H9 (cell line): ENCODE measurements around the gene MRPL45. TPM values are rescaled to one million over a fixed set of nuclear protein-coding genes. Genes with fewer than 3 reads are reported as not detected.

Source experiments
- DNase-seq: peaks from one replicate; pipeline ENCODE4 v3.0.0-alpha.2; 2017
- H2AFZ ChIP-seq: one replicate; pipeline ENCODE4 v1.6.1; 2013; ENCODE audit warnings: mild to moderate bottlenecking, low read length, control low read depth, moderate library complexity
- H2AK5ac ChIP-seq: 2 replicates; pipeline ENCODE4 v1.6.1; 2013; ENCODE audit warnings: low read length, control low read depth, mixed read lengths; ENCODE audit not compliant: insufficient read length
- H2BK120ac ChIP-seq: one replicate; pipeline ENCODE4 v1.6.1; 2013; ENCODE audit warnings: low read depth, mild to moderate bottlenecking, low read length, control low read depth, inconsistent platforms; ENCODE audit not compliant: poor library complexity, severe bottlenecking
- H2BK12ac ChIP-seq: 2 replicates; pipeline ENCODE4 v1.6.1; 2013; ENCODE audit warnings: low read length, control low read depth, mixed read lengths, low read depth; ENCODE audit not compliant: insufficient read length
- H2BK15ac ChIP-seq: 2 replicates; pipeline ENCODE4 v1.6.1; 2013; ENCODE audit warnings: low read depth, low read length, control low read depth
- H2BK20ac ChIP-seq: one replicate; pipeline ENCODE4 v1.6.1; 2013; ENCODE audit warnings: low read depth, mild to moderate bottlenecking, low read length, control low read depth, inconsistent platforms; ENCODE audit not compliant: poor library complexity, severe bottlenecking
- H2BK5ac ChIP-seq: 2 replicates; pipeline ENCODE4 v1.6.1; 2013; ENCODE audit warnings: low read length, control low read depth, mixed read lengths; ENCODE audit not compliant: insufficient read length
- H3K14ac ChIP-seq: 2 replicates; pipeline ENCODE4 v1.6.1; 2013; ENCODE audit warnings: low read length, control low read depth; ENCODE audit not compliant: insufficient read depth
- H3K18ac ChIP-seq: 2 replicates; pipeline ENCODE4 v1.6.1; 2013; ENCODE audit warnings: low read depth, mild to moderate bottlenecking, mixed read lengths, low read length, control low read depth; ENCODE audit not compliant: insufficient read length
- H3K23ac ChIP-seq: 2 replicates; pipeline ENCODE4 v1.6.1; 2013; ENCODE audit warnings: low read length, control low read depth, mixed read lengths, low read depth; ENCODE audit not compliant: insufficient read length
- H3K23me2 ChIP-seq: 2 replicates; pipeline ENCODE4 v1.6.1; 2013; ENCODE audit warnings: low read depth, mild to moderate bottlenecking, mixed read lengths, low read length, control low read depth; ENCODE audit not compliant: insufficient read length, poor library complexity, severe bottlenecking
- H3K27ac ChIP-seq: 2 replicates; pipeline ENCODE4 v1.5.1; 2013; ENCODE audit warnings: low read length, control low read depth, mixed read lengths, low read depth; ENCODE audit not compliant: insufficient read length
- H3K27me3 ChIP-seq: 2 replicates; pipeline ENCODE4 v1.6.1; 2013; ENCODE audit warnings: low read length, control low read depth, inconsistent platforms; ENCODE audit not compliant: insufficient read depth
- H3K4ac ChIP-seq: 2 replicates; pipeline ENCODE4 v1.6.1; 2013; ENCODE audit warnings: low read depth, mild to moderate bottlenecking, control low read depth, inconsistent platforms, low read length, moderate library complexity
- H3K4me1 ChIP-seq: 2 replicates; pipeline ENCODE4 v1.6.1; 2013; ENCODE audit warnings: low read length, control low read depth, inconsistent platforms; ENCODE audit not compliant: insufficient read depth
- H3K4me2 ChIP-seq: 2 replicates; pipeline ENCODE4 v1.6.1; 2013; ENCODE audit warnings: low read length, control low read depth, mixed read lengths; ENCODE audit not compliant: insufficient read length, insufficient read depth
- H3K56ac ChIP-seq: 2 replicates; pipeline ENCODE4 v1.6.1; 2013; ENCODE audit warnings: low read depth, mild to moderate bottlenecking, mixed read lengths, low read length, control low read depth; ENCODE audit not compliant: insufficient read length
- H3K79me1 ChIP-seq: 2 replicates; pipeline ENCODE4 v1.6.1; 2013; ENCODE audit warnings: low read depth, mild to moderate bottlenecking, moderate library complexity, low read length, control low read depth, inconsistent platforms; ENCODE audit not compliant: insufficient read depth, poor library complexity, severe bottlenecking
- H3K79me2 ChIP-seq: 2 replicates; pipeline ENCODE4 v1.6.1; 2013; ENCODE audit warnings: low read length, control low read depth, inconsistent platforms; ENCODE audit not compliant: insufficient read depth
- H3K9ac ChIP-seq: 2 replicates; pipeline ENCODE4 v1.6.1; 2013; ENCODE audit warnings: low read length, control low read depth, mixed read lengths; ENCODE audit not compliant: insufficient read length; ENCODE audit errors: extremely low read depth
- H3K9me3 ChIP-seq: one replicate; pipeline ENCODE4 v1.6.1; 2013; ENCODE audit warnings: low read depth, low read length, inconsistent platforms; ENCODE audit not compliant: control insufficient read depth
- H3T11ph ChIP-seq: one replicate; pipeline ENCODE4 v1.6.1; 2013; ENCODE audit warnings: mild to moderate bottlenecking, low read length, control low read depth, inconsistent platforms
- H4K20me1 ChIP-seq: one replicate; pipeline ENCODE4 v1.6.1; 2013; ENCODE audit not compliant: control insufficient read depth, insufficient read length, insufficient read depth
- H4K5ac ChIP-seq: 2 replicates; pipeline ENCODE4 v1.6.1; 2013; ENCODE audit warnings: low read depth, mild to moderate bottlenecking, mixed read lengths, low read length, control low read depth; ENCODE audit not compliant: insufficient read length
- H4K8ac ChIP-seq: replicated peaks from 2 replicates; pipeline ENCODE4 v1.6.1; 2013; ENCODE audit warnings: low read length, control low read depth, mixed read lengths, low read depth; ENCODE audit not compliant: insufficient read length
- H4K91ac ChIP-seq: 2 replicates; pipeline ENCODE4 v1.6.1; 2013; ENCODE audit warnings: low read depth, mild to moderate bottlenecking, moderate library complexity, mixed read lengths, low read length, control low read depth; ENCODE audit not compliant: insufficient read length
- H3K27ac Mint-ChIP-seq, 3 experiments: 2 replicates in 2 of 3; 3 replicates in 1 of 3; pipeline ENCODE4 v1.8.0; 2020 to 2021; ENCODE audit warnings: mixed read lengths in 3 of 3, mild to moderate bottlenecking in 1 of 3, moderate library complexity in 1 of 3
- H3K27me3 Mint-ChIP-seq: 2 replicates; pipeline ENCODE4 v1.8.0; 2021; ENCODE audit warnings: low read depth, mild to moderate bottlenecking, moderate library complexity, mixed read lengths
- H3K36me3 Mint-ChIP-seq, 3 experiments: 2 replicates in 2 of 3; 3 replicates in 1 of 3; pipeline ENCODE4 v1.8.0; 2020 to 2021; ENCODE audit warnings: low read depth in 3 of 3, mixed read lengths in 3 of 3; ENCODE audit not compliant: insufficient read depth in 1 of 3
- H3K4me1 Mint-ChIP-seq, 2 experiments: 2 replicates each; pipeline ENCODE4 v1.8.0; 2020; ENCODE audit warnings: mixed read lengths in 2 of 2
- H3K4me3 Mint-ChIP-seq, 2 experiments: 2 replicates in 1 of 2; 3 replicates in 1 of 2; pipeline ENCODE4 v1.8.0; 2020 to 2021; ENCODE audit warnings: mild to moderate bottlenecking in 2 of 2, mixed read lengths in 2 of 2, moderate library complexity in 1 of 2
- H3K9me3 Mint-ChIP-seq, 2 experiments: 2 replicates in 1 of 2; 3 replicates in 1 of 2; pipeline ENCODE4 v1.8.0; 2020; ENCODE audit warnings: mild to moderate bottlenecking in 2 of 2, mixed read lengths in 2 of 2, moderate library complexity in 1 of 2
- WGBS: extraction: QIAGEN DNeasy Blood & Tissue Kit; methylation state at CpG from one replicate; pipeline ENCODE4 v1.1.7; 2013; ENCODE audit warnings: missing lambda C conversion rate, low lambda C conversion rate, mixed read lengths; ENCODE audit not compliant: insufficient read length; ENCODE audit errors: extremely low coverage; 5-methylcytosine and 5-hydroxymethylcytosine counted together
- total RNA-seq: library from RNA; stranded (reverse); gene quantifications from 2 replicates; pipeline ENCODE4 v1.2.1, GENCODE V29; 2021
- TF ChIP-seq, protein P1 (sequence below): fragments of 200-600 bp; sonication (generic); conservative IDR thresholded peaks from 3 replicates; pipeline ENCODE4 v1.8.0; 2021; ENCODE audit warnings: antibody characterized with exemption, mild to moderate bottlenecking

Gene MRPL45
- total RNA-seq, 1 experiment from 2014 or later = 59.9 TPM

DNA sequence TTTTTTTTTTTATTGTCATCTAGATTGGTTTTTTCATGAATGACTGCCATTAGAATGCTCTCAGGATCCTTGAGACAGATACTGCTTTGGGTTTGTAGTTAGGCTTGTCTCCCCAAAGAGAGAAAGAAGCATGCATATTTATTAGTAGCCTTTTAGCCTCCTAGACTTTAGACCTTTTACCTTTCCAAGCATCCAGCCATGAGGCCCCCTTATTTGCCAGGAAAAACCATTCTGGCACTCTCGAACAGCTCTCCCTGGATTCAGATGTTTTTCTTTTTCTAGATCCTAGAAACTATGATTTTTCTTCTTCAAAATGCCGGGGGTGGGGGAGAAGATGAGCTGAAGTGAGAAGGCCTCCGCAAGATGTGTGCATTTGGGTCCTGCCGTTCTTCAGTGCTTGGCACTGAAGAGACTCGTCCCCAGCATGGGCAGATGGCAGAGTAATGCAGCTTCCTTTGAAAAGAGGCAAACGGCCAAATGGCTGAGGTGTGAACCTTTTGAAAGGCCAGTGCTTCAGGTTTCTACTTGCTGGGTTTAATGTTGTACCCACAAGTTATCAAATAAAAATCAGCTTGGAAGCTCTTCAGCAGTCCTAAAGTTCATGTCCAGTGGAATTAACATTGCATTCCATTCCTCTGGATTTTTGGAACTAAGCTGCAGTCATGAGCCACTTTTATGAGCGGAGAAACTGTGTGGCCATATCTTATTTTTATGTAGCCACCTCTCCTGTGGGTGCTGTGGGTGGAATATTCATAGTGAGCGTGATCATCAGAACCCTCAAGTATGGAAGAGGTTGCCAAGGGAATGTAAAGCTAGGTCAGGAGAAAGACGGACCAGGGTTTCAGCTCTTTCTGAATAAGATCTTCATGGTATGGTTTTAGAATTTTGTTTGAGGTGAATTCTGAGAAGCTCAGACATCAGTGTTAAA, 61.9 kb downstream of the MRPL45 start:
- H3K14ac ChIP-seq = no peak overlapping the region
- no peaks in the 10 kb centered on the region for H3K23me2 ChIP-seq
- peaks cover 2% of the 10 kb centered on the region; the same call in 1 of the 2 replicates for H3K79me2 ChIP-seq
- H3K27me3 ChIP-seq = no peaks in the 10 kb centered on the region
- H3K4me2 ChIP-seq = no peak overlapping the region
- TF ChIP-seq, protein P1, sequence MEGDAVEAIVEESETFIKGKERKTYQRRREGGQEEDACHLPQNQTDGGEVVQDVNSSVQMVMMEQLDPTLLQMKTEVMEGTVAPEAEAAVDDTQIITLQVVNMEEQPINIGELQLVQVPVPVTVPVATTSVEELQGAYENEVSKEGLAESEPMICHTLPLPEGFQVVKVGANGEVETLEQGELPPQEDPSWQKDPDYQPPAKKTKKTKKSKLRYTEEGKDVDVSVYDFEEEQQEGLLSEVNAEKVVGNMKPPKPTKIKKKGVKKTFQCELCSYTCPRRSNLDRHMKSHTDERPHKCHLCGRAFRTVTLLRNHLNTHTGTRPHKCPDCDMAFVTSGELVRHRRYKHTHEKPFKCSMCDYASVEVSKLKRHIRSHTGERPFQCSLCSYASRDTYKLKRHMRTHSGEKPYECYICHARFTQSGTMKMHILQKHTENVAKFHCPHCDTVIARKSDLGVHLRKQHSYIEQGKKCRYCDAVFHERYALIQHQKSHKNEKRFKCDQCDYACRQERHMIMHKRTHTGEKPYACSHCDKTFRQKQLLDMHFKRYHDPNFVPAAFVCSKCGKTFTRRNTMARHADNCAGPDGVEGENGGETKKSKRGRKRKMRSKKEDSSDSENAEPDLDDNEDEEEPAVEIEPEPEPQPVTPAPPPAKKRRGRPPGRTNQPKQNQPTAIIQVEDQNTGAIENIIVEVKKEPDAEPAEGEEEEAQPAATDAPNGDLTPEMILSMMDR = no peak
- Mint-ChIP-seq H3K27ac (peak overlapping the region in 1 of 3 experiments; percentile 71; a peak in 2 of 7 replicates), H3K4me3 (no peak overlapping the region), H3K4me1 (peaks cover 36 to 42% of the 10 kb centered on the region in 2 experiments), H3K27me3 (no peaks in the 10 kb centered on the region), H3K36me3 (peaks cover 0 to 6% (median 3%) of the 10 kb centered on the region in 3 experiments; a peak in 1 of 7 replicates), H3K9me3 (no peaks in the 10 kb centered on the region)
- no peak overlapping the region for H2BK120ac ChIP-seq
- H3K79me1 ChIP-seq = peaks cover 3% of the 10 kb centered on the region
- H3K27ac ChIP-seq = no peak overlapping the region
- no peak overlapping the region for H2AFZ ChIP-seq
- H4K5ac ChIP-seq = no peak overlapping the region
- no peak overlapping the region for H2AK5ac ChIP-seq
- no peak overlapping the region for H3K56ac ChIP-seq
- H3K23ac ChIP-seq = no peak overlapping the region
- no peak overlapping the region for H2BK5ac ChIP-seq
- H2BK15ac ChIP-seq = no peak overlapping the region
- DNase-seq = no peak
- H3K9ac ChIP-seq = no peak overlapping the region
- peaks cover 7% of the 10 kb centered on the region; the same call in 1 of the 2 replicates for H3K4me1 ChIP-seq
- no peak overlapping the region for H2BK20ac ChIP-seq
- H3T11ph ChIP-seq = no peak overlapping the region
- H2BK12ac ChIP-seq = no peak overlapping the region
- H3K18ac ChIP-seq = no peak overlapping the region
- H4K91ac ChIP-seq = no peak overlapping the region
- WGBS = no CpG with 5 or more reads among the region's 9 CpGs
- no peaks in the 10 kb centered on the region for H3K9me3 ChIP-seq
- H3K4ac ChIP-seq = no peak overlapping the region
- no peaks in the 10 kb centered on the region for H4K20me1 ChIP-seq
- H4K8ac ChIP-seq = no peak overlapping the region
